Stimulated activated CD8-positive, alpha-beta memory T cell treated with anti-CD3 and anti-CD28 coated beads, Interleukin-4, amount 100 ng/mL, for 4 hours (primary cell): Measurements from ENCODE around the gene TSC22D4.
A peak's percentile ranks its signal among the peaks of the same experiment; 100 is the strongest.
"Not testable (repeated sequence)": the region's sequence is repeated elsewhere in the genome, so short reads cannot be mapped to it uniquely, and the experiment has no call there.

ENCODE experiments used
- DNase-seq, 2 donors: peaks; one replicate each; pipeline ENCODE4 v3.0.0-alpha.2; 2020; ENCODE audit warnings: low read depth in 2 of 2, low spot score in 1 of 2

The TSC22D4 gene

GRCh38 chr7:100476101-100476780, 2.8 kb downstream of the TSC22D4 start:
- no peak for DNase-seq

GRCh38 chr7:100475549-100475948, 3.5 kb downstream of the TSC22D4 start:
- no peak for DNase-seq

- no peak for DNase-seq
Measured at GRCh38 chr7:100472854-100473499, 6.0 kb downstream of the TSC22D4 start.

- no peak for DNase-seq
Measured at GRCh38 chr7:100472121-100472851, 6.7 kb downstream of the TSC22D4 start.

- DNase-seq: no peak
Measured at GRCh38 chr7:100471021-100471420, 8.0 kb downstream of the TSC22D4 start.

GRCh38 chr7:100469227-100470044, 9.6 kb downstream of the TSC22D4 start:
- peak; percentile 50 to 67 for DNase-seq

GRCh38 chr7:100467638-100468373, 11.2 kb downstream of the TSC22D4 start:
- no peak for DNase-seq

- no peak for DNase-seq
Measured at GRCh38 chr7:100466653-100467605, 12.1 kb downstream of the TSC22D4 start.

GRCh38 chr7:100465702-100466311, 13.2 kb downstream of the TSC22D4 start:
- no peak for DNase-seq

GRCh38 chr7:100465299-100465698, 13.7 kb downstream of the TSC22D4 start:
- DNase-seq: no peak

- no peak for DNase-seq
Measured at GRCh38 chr7:100464791-100465190, 14.2 kb downstream of the TSC22D4 start.

GRCh38 chr7:100464210-100464660, 14.8 kb downstream of the TSC22D4 start, which contains the start of gene SPACDR:
Gene SPACDR (minus strand): TSS chr7:100464260. CDS start chr7:100464025, 235 bp downstream.
- no peak for DNase-seq

- DNase-seq: no peak
Measured at GRCh38 chr7:100457033-100457432, 22.0 kb downstream of the TSC22D4 start.

GRCh38 chr7:100456562-100456961, 22.5 kb downstream of the TSC22D4 start:
- DNase-seq: no peak

GRCh38 chr7:100455206-100455605, 23.8 kb downstream of the TSC22D4 start:
- no peak for DNase-seq

GRCh38 chr7:100453854-100454253, 25.2 kb downstream of the TSC22D4 start:
- DNase-seq: not testable (repeated sequence)

GRCh38 chr7:100452513-100452912, 26.5 kb downstream of the TSC22D4 start:
- no peak for DNase-seq

- no peak for DNase-seq
Measured at GRCh38 chr7:100449190-100449795, 29.7 kb downstream of the TSC22D4 start.
